HEK293T (cell line): ENCODE data around the gene TWNK.

Source experiments
- CTCF ChIA-PET: fragments of 350-600 bp; formaldehyde crosslinking; extraction: SDS; loops from one replicate; lab custom pipeline; 2021; ENCODE audit warnings: antibody characterized with exemption, inconsistent platforms; lab: Yijun Ruan, JAX
- POLR2A ChIA-PET: fragments of 350-600 bp; formaldehyde crosslinking; extraction: SDS; loops from one replicate; lab custom pipeline; 2020; ENCODE audit warnings: antibody characterized with exemption, inconsistent platforms; lab: Yijun Ruan, JAX
- DNase-seq: peaks from one replicate; pipeline ENCODE4 v3.0.0; 2012; ENCODE audit warnings: mixed read lengths; ENCODE audit errors: extremely low spot score
- ARNT ChIP-seq: fragments of 450-650 bp; IDR thresholded peaks from 2 replicates; pipeline ENCODE4 v1.6.1; 2017; ENCODE audit warnings: mild to moderate bottlenecking
- BHLHE40 ChIP-seq: fragments of 450-650 bp; IDR thresholded peaks from 2 replicates; pipeline ENCODE4 v1.6.1; 2016; ENCODE audit warnings: mild to moderate bottlenecking, moderate library complexity, borderline replicate concordance
- CTBP1 ChIP-seq: fragments of 450-650 bp; IDR thresholded peaks from 2 replicates; pipeline ENCODE4 v1.6.1; 2016; ENCODE audit warnings: borderline replicate concordance
- ELF4 ChIP-seq: fragments of 450-650 bp; IDR thresholded peaks from 2 replicates; pipeline ENCODE4 v1.6.1; 2017; ENCODE audit warnings: antibody characterized with exemption
- FOXA1 ChIP-seq: fragments of 450-650 bp; IDR thresholded peaks from 2 replicates; pipeline ENCODE4 v1.6.1; 2016; ENCODE audit warnings: mild to moderate bottlenecking
- FOXK2 ChIP-seq: fragments of 450-650 bp; IDR thresholded peaks from 2 replicates; pipeline ENCODE4 v1.6.1; 2016; ENCODE audit warnings: mild to moderate bottlenecking
- FOXM1 ChIP-seq: fragments of 450-650 bp; IDR thresholded peaks from 2 replicates; pipeline ENCODE4 v1.6.1; 2017; ENCODE audit warnings: mild to moderate bottlenecking, borderline replicate concordance
- HDGF ChIP-seq: fragments of 450-650 bp; IDR thresholded peaks from 2 replicates; pipeline ENCODE4 v1.6.1; 2017; ENCODE audit warnings: antibody characterized with exemption, borderline replicate concordance
- L3MBTL2 ChIP-seq: fragments of 450-650 bp; conservative IDR thresholded peaks from 2 replicates; pipeline ENCODE4 v1.6.1; 2016; ENCODE audit warnings: mild to moderate bottlenecking
- LEF1 ChIP-seq: fragments of 450-650 bp; IDR thresholded peaks from 2 replicates; pipeline ENCODE4 v1.6.1; 2017; ENCODE audit warnings: mild to moderate bottlenecking, borderline replicate concordance
- NFRKB ChIP-seq: fragments of 450-650 bp; IDR thresholded peaks from 2 replicates; pipeline ENCODE4 v1.6.1; 2016; ENCODE audit warnings: mild to moderate bottlenecking, moderate library complexity
- PKNOX1 ChIP-seq: fragments of 450-650 bp; IDR thresholded peaks from 2 replicates; pipeline ENCODE4 v1.6.1; 2016
- SP1 ChIP-seq: fragments of 450-650 bp; IDR thresholded peaks from 2 replicates; pipeline ENCODE4 v1.6.1; 2017
- SUZ12 ChIP-seq: fragments of 450-650 bp; IDR thresholded peaks from 2 replicates; pipeline ENCODE4 v1.6.1; 2016; ENCODE audit warnings: mild to moderate bottlenecking
- TARDBP ChIP-seq: fragments of 450-650 bp; IDR thresholded peaks from 2 replicates; pipeline ENCODE4 v1.6.1; 2016
- ZNF384 ChIP-seq: fragments of 450-650 bp; IDR thresholded peaks from 2 replicates; pipeline ENCODE4 v1.6.1; 2016

TWNK gene

DNA sequence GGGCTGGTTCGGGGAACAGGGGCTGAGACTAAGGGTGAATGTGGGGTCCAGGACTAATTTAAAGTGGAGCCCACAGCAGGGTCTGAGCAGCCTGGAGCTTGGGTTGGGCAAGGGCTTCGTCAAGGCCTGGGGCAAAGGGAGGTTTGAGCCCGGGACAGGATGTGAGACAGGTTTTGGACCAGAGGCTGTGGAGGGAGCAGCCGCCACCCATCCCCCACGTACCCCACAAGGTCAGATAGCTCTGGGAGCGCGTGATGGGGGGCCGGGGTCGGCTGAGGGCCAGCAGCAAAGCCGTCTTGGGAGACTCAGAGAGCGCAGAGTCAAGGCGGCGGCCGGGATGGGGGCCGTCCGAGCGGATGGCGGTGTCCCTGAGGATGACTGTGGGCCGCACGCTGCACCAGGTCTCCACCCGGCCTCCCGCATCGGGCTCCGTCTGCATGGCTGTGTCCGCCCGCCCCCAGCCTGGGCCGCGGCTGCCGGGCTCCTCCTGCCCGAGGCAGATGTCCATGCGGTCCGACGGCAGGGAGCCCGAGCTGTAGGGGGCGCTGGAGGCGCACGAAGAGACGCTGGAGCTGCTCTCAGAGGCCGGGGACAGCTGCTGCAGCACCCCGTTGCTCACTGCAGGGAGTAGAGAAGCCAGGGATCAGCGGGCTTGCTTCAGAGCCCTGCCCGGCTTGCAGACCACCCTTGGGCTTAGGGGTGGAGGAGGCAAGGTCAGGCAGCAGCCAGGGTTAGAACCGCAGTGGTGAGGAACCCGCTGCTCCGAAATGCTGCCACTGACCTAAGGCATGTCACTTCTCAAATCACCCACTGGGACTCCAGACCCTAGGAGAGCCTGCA is 31.5 kb downstream of the TWNK start:
- ChIA-PET POLR2A (interaction anchor here (0.6 to 3.4 kb wide), 12 partner anchors 12 to 106 kb away, joined by 3 to 14 read pairs (median 4); partner anchors contain the start of genes KAZALD1, MRPL43, PDZD7 and SFXN3), CTCF (interaction anchor here (0.7 to 3.8 kb wide), 16 partner anchors 9 to 123 kb away, joined by 3 to 35 read pairs (median 4); partner anchors contain the start of genes KAZALD1, PDZD7 and SFXN3)
- DNase-seq = peak; percentile 94
- TF ChIP-seq HDGF = 0 out of 2 replicates have a peak, but pooled peaks have one; percentile 31
- TF ChIP-seq LEF1 = no peak

DNA sequence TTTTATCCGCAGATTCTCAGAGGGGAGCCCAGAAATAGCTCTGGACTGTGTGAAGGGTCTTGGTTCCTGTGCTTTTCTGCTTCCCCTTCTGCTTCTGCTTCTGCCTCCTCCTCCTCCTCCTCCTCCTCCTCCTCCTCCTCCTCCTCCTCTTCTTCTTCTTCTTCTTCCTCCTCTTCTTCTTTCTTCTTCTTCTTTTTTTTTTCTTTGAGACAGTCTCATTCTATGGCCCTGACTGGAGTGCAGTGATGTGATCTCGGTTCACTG is 32.0 kb downstream of the TWNK start:
- DNase-seq = no peak
- CTCF ChIA-PET = interaction anchor here (0.7 to 3.8 kb wide), 14 partner anchors 9 to 123 kb away, joined by 3 to 35 read pairs (median 5); partner anchors contain the start of genes KAZALD1, PDZD7 and SFXN3
- TF ChIP-seq PKNOX1 (no peak), LEF1 (no peak), BHLHE40 (no peak), CTBP1 (no peak), FOXM1 (no peak), HDGF (no peak), ZNF384 (no peak), TARDBP (no peak), ELF4 (no peak), SP1 (no peak), FOXA1 (no peak), NFRKB (no peak), ARNT (no peak), SUZ12 (no peak), L3MBTL2 (no peak), FOXK2 (no peak)
- POLR2A ChIA-PET = interaction anchor here (0.6 to 3.4 kb wide), 7 partner anchors 11 to 106 kb away, joined by 3 to 14 read pairs (median 4); partner anchors contain the start of genes KAZALD1, MRPL43, PDZD7 and SFXN3

GRCh38 chr10:101020427-101021075 is 33.2 kb downstream of the TWNK start:
- ChIA-PET CTCF (interaction anchor here (1.2 to 2.1 kb wide), 2 partner anchors 35 to 53 kb away, joined by 4 read pairs; no protein-coding TSS in a partner anchor), POLR2A (no interaction called here)
- TF ChIP-seq SP1 (no peak), FOXM1 (no peak), ARNT (no peak), HDGF (no peak), CTBP1 (no peak), ZNF384 (no peak), FOXA1 (no peak), FOXK2 (no peak), PKNOX1 (no peak), TARDBP (no peak), L3MBTL2 (no peak), BHLHE40 (no peak), SUZ12 (no peak), NFRKB (no peak), ELF4 (no peak)
- no peak for DNase-seq

GRCh38 chr10:101021239-101021638 is 33.9 kb downstream of the TWNK start:
- TF ChIP-seq PKNOX1 (no peak), FOXM1 (no peak), BHLHE40 (no peak), NFRKB (no peak), FOXA1 (no peak), ELF4 (no peak), SP1 (no peak), HDGF (no peak), FOXK2 (no peak), ARNT (no peak), CTBP1 (no peak), LEF1 (no peak)
- no peak for DNase-seq
- ChIA-PET POLR2A (no interaction called here), CTCF (interaction anchor here (1.3 kb wide), 1 partner anchor 53 kb away, joined by 4 read pairs; no protein-coding TSS in a partner anchor)

DNA sequence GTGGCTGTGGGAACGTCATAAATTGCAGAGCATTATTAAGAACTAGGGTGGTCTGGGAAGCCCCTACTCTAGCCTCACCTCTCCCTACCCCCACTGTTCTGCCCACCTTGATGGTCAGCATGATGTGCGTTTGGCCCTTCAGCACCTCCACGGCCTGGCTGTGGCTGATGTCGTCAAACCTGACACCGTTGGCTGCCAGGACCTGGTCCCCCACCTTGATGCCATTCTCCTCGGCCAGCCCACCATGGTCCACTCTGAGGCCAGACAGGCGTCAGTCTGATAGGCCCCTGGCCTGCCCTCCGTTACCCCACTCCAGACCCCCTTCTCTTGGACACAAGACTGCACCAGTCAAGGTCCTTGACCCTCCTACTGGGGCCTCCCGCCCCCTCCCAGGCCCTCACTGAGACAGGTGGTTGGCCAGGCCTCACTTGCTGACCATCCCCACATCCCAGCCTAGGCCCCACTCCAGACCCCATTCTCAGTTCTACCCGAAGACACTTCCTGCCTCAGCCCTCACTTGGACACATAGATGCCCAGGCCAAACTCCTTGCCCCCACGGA is 34.4 kb downstream of the TWNK start:
- ChIA-PET CTCF (interaction anchor here (0.6 to 1.3 kb wide), 2 partner anchors 18 to 53 kb away, joined by 3 to 4 read pairs; no protein-coding TSS in a partner anchor), POLR2A (no interaction called here)
- no peak for TF ChIP-seq BHLHE40
- no peak for TF ChIP-seq ARNT
- TF ChIP-seq ELF4 = no peak
- no peak for TF ChIP-seq SP1
- TF ChIP-seq TARDBP = no peak
- no peak for TF ChIP-seq NFRKB
- no peak for TF ChIP-seq FOXM1
- no peak for TF ChIP-seq HDGF
- DNase-seq = no peak
